Astrocyte (in vitro differentiated cells and primary cell): ENCODE results near the gene IGSF23.

Source experiments
- CTCF ChIP-seq: IDR thresholded peaks from 2 replicates; pipeline ENCODE4 v1.5.1; 2011; ENCODE audit warnings: low read depth, mild to moderate bottlenecking, inconsistent platforms, low read length, moderate library complexity; ENCODE audit not compliant: insufficient read depth
- EZH2 ChIP-seq: IDR thresholded peaks from 2 replicates; pipeline ENCODE4 v1.6.1; 2012; ENCODE audit warnings: mild to moderate bottlenecking, low read length, inconsistent platforms; ENCODE audit not compliant: insufficient read depth

- no peak for TF ChIP-seq CTCF
- no peak for TF ChIP-seq EZH2
These were observed 53.6 kb downstream of the IGSF23 start for GRCh38 chr19:44666852-44667556.
